GM13976 (cell line): ENCODE results near the gene ZNF385B.

Source experiments
- DNase-seq: peaks from one replicate; pipeline ENCODE4 v3.0.0; 2012; ENCODE audit warnings: low spot score
- in situ Hi-C: fragments of 300-500 bp; cut with MboI; formaldehyde crosslinking; loops from one replicate; pipeline ENCODE4 v1.12.0; 2022; ENCODE audit warnings: low sequenced_read_pairs, mixed read lengths, inconsistent platforms; ENCODE audit not compliant: unreplicated experiment
- TF ChIP-seq, protein P1 (sequence below): IDR thresholded peaks from 2 replicates; pipeline ENCODE4 v1.5.1; 2012; ENCODE audit warnings: borderline replicate concordance, mild to moderate bottlenecking; ENCODE audit not compliant: insufficient read depth; ENCODE audit errors: extremely low read depth, missing control alignments, control extremely low read depth

The ZNF385B gene

DNA sequence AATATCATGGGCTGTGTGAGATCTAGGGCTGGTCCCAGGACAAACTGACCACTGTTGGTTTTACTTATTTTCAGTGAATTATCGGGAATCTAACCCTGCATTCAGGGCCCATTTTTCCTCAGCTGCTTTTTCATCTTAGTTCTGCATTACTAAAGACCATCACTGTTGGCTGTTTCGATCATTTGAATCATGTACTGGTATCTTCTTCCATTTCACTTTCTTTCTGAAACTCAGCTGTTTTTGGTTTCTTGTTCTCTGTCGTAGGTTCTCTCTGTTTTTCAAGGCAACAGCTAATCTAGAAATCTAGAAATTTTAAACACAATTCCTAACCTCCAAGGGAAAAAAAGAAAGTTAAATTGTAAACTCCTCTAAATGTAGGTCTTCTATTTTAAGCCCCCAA, 436.8 kb downstream of the ZNF385B start:
- in situ Hi-C loops: no loop called here
- TF ChIP-seq, protein P1, sequence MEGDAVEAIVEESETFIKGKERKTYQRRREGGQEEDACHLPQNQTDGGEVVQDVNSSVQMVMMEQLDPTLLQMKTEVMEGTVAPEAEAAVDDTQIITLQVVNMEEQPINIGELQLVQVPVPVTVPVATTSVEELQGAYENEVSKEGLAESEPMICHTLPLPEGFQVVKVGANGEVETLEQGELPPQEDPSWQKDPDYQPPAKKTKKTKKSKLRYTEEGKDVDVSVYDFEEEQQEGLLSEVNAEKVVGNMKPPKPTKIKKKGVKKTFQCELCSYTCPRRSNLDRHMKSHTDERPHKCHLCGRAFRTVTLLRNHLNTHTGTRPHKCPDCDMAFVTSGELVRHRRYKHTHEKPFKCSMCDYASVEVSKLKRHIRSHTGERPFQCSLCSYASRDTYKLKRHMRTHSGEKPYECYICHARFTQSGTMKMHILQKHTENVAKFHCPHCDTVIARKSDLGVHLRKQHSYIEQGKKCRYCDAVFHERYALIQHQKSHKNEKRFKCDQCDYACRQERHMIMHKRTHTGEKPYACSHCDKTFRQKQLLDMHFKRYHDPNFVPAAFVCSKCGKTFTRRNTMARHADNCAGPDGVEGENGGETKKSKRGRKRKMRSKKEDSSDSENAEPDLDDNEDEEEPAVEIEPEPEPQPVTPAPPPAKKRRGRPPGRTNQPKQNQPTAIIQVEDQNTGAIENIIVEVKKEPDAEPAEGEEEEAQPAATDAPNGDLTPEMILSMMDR: no peak
- DNase-seq: no peak

DNA sequence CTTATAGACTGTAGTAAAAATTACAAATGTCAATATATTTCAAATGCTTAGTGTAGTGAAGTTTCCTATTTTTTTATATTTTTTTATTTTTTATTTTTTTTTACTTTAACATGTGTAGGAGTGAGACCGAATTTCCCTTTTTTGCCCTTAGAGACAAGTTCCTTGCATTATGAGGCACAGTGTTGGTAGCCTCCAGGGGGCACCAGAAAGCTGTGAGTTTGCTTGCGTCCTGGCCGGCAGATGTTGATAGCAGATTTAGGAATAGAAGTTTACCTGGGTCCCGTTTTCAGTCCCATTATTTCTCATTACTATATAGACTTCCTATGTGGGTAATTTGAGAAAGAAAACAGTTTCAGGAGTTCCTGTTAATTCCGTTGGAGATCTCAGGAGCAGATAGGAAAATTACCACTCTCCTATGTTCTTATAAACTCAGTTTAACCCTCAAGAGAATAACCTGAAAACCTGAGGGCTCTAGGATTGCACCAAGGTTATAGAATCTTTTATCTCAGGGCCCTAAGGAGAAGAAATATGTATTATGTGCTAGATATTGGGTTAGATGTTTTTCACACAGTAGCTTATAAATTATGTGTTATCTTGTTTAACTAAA, 439.3 kb downstream of the ZNF385B start:
- in situ Hi-C loops: no loop called here
- DNase-seq: peak; percentile 32

DNA sequence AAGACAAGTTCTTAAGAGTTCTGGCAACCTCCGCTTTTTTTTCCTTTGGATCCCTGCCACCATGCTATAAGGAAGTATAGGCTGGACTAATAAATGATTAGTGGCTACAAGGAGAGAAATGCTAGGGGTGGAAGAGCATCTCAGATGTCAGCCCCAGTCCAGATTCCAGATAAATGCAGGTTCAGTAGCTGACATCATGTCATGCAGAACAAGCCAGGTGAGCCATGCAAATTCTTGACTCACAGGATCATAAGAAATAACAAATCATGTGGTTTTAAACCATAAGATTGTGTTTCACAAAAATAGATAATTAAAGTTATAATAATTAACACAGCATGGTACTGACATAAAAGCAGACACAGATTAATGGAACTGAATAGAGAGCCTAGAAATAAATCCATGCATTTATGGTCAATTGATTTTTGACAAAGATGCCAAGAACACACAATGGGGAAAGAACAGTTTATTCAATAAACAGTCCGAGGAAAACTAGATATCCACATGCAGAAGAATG, 443.9 kb downstream of the ZNF385B start:
- no peak for DNase-seq
- in situ Hi-C loops: loop anchor here (10.0 kb wide), 1 partner anchor 337 kb away; no protein-coding TSS in a partner anchor
- TF ChIP-seq, protein P1: no peak

More for the DNA sequence above, 439.3 kb downstream of the ZNF385B start:
- TF ChIP-seq, protein P1: peak; percentile 75

DNA sequence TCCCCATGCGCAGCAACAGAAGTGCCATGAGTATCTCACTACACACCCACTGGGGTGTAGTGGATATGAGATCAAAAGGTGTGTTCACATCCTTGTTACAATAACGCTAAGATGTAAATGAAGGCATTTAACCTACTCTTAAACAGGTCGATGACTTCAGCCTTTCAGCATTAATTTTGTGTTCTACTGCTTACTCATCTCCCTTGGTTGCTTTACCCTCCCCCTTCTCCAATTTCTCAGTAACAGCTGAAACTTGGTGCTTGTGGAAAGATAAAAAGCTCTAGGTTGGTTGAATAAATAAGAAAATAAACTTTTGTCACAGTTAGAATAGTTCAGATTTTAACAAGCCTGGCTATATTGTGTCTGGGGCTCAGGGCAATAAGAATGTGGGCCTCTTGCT, 449.3 kb downstream of the ZNF385B start:
- no peak for DNase-seq
- TF ChIP-seq, protein P1: no peak
- in situ Hi-C loops: loop anchor here (10.0 kb wide), 1 partner anchor 343 kb away; no protein-coding TSS in a partner anchor

DNA sequence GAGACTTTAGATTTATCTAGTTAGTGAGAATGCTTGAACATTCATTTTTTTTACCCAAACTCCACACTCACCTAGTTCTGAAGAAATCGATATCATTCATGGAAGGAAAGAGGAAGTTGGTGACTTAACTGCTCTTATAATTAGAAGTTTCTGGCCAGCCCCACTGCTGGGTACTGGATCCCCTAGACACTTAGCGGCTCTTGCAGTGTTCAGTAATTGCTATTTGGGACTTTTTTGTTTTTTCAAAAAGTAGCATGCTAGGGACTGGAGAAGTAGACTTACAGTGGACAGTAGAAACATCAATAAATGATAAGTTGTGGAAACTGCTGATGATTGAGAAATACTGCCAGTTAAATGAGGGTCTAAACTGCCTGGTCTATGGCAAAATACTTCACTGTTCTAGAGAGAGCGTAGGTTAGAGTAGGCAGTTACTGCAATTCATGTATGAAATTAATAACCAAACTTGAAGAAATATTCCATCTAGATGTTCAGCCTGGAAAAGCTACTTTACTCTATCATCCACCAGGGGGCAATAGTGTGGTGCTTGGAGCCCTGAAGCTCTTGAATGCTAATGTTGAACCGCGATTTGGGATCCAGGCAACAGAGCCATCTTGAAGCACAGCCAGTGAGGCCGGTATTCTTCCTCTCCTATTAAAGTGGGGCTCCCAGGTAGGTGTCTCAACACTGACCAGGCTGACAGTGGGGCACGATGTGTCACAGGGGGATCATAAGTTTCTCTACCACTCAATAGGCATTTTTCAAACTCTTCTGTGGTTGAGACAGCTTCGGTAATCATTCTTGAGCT, 450.7 kb downstream of the ZNF385B start:
- in situ Hi-C loops: loop anchor here (10.0 kb wide), 1 partner anchor 344 kb away; no protein-coding TSS in a partner anchor

DNA sequence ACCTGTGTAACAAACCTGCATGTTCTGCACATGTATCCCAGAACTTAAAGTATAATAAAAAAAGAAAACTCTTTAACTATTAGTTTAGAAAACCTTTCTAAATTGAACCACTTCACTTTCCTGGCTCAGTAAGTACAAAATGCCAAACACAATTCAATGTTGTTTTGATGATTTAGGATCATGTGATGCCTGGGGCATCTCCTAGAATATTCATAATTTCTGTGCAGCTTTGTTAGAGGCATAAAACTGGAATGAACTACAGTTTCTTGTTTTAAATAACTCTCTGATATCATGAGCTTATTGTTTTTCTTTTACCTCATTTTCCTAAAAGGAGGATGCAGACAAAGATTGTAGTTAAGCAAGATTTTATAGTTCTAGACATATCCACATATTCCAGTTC, 457.8 kb downstream of the ZNF385B start:
- TF ChIP-seq, protein P1: no peak
- DNase-seq: no peak
- in situ Hi-C loops: no loop called here

More for the DNA sequence above, 450.7 kb downstream of the ZNF385B start:
- peak; percentile 34 for DNase-seq
- TF ChIP-seq, protein P1: peak; percentile 63
